T-helper 2 cell treated with Interferon-gamma antibody and Interleukin-4, amounts not matched to agents 100 ng/mL and 5 ng/mL, for 36 hours (primary cell): ENCODE results near the gene MBOAT2. TPM values are rescaled to one million over a fixed set of nuclear protein-coding genes. Genes with fewer than 3 reads are reported as not detected.
"Not testable (repeated sequence)": the region's sequence is repeated elsewhere in the genome, so short reads cannot be mapped to it uniquely, and the experiment has no call there.

Experiments
- intact Hi-C: fragments of 100-400 bp; cut with micrococcal nuclease; formaldehyde crosslinking; loops from one replicate; pipeline ENCODE4 v1.15.1; 2023
- total RNA-seq: library from RNA; stranded (reverse); gene quantifications from 2 replicates; pipeline ENCODE4 v1.2.3, GENCODE V29; 2022

The MBOAT2 gene
- total RNA-seq = 6.7 and 7.0 TPM in 2 replicates

DNA sequence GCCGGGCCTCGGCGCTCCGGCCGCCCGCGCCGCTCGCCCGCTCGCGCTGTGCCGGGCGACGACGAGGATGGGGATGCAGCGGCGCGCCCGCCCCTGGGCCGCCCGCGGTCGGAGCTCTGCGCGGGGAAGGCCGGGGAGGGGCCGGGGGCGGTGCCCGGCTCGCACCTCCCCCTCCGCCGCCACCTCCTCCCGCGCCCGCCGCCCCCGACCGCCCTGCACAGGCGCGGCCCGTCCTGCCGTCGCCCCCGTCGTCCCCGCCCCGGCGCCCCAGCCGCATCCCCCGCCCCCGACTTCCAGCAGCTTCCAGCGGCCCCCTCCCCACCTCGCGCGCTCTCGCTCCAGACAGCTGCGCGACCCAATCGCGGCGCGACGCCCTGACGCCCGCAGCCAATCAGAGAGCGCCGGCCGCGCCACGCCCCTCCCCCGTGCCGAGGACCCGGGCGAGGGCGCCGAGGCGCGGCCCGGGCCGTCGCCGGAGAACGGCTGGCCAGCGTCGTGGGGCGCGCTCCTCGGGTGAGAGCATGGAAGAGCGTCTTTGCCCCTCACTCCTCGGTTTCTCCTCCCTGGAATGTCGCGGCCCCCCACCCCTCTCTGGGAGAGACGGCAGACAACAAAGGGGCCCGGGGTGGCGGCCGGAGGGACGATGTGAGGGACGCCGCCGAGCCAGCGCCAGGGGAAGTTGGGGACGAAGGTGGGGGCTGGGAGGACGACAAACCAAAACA lies at the start of gene MBOAT2:
Gene MBOAT2, minus strand, starts transcription at position 69 of the 722 bp plus-strand sequence. CDS start 70 bp downstream, outside the sequence.
- intact Hi-C loops = loop anchor here (1.0 kb wide), 1 partner anchor 166 kb away; the partner anchor contains the start of gene KIDINS220

GRCh38 chr2:9052821-9053533 lies 49.5 kb upstream of the MBOAT2 start:
- intact Hi-C loops = no loop called here

GRCh38 chr2:9051451-9051850 lies 48.0 kb upstream of the MBOAT2 start:
- intact Hi-C loops = not testable (repeated sequence)

- intact Hi-C loops = no loop called here
These were observed 46.8 kb upstream of the MBOAT2 start for GRCh38 chr2:9050122-9050809.

DNA sequence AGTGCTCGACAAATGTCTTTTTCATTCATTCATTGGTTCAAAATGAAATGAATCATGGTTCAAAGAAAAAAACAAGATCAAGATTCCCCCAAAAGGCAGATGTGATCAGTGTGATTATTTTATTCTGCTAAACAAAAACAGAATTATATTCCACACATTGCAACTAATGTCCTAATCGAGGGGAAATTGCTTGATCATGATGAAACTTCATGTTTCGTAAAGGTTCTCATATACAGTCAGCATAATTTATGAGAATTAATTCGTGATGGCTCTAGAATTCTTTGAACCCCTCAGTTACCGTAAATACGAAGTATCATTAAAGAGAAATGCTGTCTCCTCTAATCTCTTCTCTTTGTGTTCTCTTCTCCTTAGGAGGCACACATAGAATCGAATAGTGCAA lies 42.1 kb upstream of the MBOAT2 start:
- intact Hi-C loops = no loop called here

DNA sequence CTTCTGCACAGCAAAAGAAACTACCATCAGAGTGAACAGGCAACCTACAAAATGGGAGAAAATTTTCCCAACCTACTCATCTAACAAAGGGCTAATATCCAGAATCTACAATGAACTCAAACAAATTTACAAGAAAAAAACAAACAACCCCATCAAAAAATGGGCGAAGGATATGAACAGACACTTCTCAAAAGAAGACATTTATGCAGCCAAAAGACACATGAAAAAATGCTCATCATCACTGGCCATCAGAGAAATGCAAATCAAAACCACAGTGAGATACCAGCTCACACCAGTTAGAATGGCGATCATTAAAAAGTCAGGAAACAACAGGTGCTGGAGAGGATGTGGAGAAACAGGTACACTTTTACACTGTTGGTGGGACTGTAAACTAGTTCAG lies 40.0 kb upstream of the MBOAT2 start:
- intact Hi-C loops = not testable (repeated sequence)

- intact Hi-C loops = no loop called here
These were observed 33.7 kb upstream of the MBOAT2 start for GRCh38 chr2:9037166-9037565.

- intact Hi-C loops = no loop called here
These were observed 30.1 kb upstream of the MBOAT2 start for GRCh38 chr2:9033385-9034168.

- intact Hi-C loops = no loop called here
These were observed 29.2 kb upstream of the MBOAT2 start for GRCh38 chr2:9032536-9033255.

DNA sequence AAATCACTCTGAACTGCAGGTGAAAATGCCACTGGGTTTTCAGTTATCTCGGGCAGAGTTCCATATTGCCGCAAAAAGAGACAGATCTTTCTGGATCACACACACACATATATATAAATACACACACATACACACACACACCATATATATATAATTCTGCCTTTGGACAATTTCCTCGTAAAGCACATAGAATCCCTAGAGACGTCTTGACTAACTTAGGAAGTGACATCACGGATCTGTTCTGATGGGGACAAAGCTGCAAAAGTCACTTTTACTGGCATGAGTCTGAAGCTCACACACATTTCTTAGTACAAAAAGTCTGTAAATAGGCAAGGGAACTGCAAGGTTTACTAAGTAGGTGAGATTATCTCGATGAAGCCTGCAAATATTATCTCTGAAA lies 28.6 kb upstream of the MBOAT2 start:
- intact Hi-C loops = no loop called here

DNA sequence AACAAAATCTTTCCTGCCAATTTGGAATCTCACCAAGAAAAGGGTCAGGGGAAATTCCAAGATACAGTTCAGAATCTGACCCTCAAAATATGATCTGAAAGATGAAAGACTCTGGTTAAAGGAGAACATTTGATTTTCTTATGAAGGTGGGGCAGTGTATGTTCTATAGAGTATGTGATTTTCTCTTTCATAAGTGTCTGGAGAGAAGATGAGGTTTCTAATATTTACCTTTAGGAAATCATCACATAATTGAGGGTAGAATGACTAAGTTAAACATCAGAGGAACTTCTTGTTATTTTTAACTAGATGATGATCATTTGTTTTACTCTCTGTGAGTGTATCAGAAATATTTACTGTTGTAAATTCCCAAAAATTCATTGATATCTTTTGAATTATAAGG lies 27.8 kb upstream of the MBOAT2 start:
- intact Hi-C loops = no loop called here

DNA sequence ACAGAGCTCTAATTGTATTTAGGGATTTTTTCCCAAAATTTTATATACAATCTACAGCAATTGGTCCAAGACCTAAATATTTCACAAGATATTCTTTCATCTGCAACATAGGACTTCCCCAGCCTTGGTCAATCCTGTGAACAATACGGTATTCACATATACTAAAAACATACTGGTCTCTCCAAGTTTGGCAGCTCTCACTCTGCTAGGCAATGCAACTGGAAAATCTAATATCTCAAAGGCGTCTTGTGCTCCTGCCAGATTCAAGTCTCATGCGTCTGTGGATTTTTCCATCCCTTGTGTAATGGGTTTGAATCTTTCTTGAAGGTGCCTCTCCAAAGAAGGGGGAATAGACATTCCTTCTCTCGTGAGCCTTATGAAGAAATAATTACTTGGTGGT lies 27.4 kb upstream of the MBOAT2 start:
- intact Hi-C loops = no loop called here

DNA sequence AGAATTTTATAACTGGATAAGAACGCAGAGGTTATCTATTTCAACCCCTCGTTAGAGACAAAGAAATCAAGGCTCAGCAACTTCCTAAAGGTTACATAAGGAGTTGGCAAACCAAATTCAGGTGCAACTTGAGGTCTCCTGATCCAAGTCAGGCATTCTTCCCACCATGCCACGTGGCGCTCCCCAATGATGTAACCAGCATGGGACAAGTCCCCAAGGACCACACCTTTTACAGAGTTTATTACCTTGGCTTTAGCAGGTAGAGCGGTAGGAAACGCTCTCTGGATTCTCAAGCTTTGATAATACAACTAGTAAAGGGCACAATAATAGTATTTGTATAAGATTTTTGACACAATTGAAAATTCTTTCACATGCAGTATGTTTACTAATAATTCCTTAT lies 26.7 kb upstream of the MBOAT2 start:
- intact Hi-C loops = no loop called here

- intact Hi-C loops = no loop called here
These were observed 26.2 kb upstream of the MBOAT2 start for GRCh38 chr2:9029721-9030120.

- intact Hi-C loops = no loop called here
These were observed 24.4 kb upstream of the MBOAT2 start for GRCh38 chr2:9027884-9028283.

DNA sequence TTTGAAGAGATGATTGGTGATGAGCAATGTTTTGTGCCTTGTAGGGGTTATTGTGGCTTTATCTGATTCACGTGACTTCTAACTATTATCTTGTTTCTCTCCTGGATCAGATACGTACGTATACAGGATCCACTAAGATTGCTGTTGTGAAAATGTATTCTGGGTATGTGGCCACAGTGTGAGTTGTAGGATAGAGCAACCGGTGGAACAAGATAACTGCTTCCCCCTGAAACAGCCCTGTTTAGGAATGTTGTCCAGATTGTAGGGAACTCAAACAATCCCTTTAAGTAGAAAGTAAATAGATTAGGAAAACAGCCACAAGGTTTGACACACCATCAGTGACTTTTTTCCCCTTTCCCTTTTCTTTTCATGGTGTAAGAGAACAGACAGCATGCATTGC lies 22.3 kb upstream of the MBOAT2 start:
- intact Hi-C loops = no loop called here

DNA sequence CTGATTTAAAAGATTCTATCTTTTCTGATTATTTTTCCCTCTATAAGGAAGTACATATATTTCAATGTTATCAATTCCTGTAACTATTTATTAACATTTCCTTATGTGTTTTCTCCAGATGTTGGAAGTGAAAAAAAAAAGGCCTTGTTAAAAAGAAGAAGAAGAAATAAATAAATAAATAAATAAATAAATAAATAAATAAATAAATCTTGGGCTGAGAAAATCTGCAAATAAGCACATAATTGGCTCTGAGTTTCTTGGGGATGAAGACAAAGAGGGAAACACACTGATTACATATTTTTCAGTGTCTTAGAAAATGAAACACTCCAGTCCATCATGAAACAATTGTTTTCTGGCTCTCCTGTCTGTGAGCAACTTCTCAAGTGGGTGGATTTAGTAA lies 21.1 kb upstream of the MBOAT2 start:
- intact Hi-C loops = no loop called here

DNA sequence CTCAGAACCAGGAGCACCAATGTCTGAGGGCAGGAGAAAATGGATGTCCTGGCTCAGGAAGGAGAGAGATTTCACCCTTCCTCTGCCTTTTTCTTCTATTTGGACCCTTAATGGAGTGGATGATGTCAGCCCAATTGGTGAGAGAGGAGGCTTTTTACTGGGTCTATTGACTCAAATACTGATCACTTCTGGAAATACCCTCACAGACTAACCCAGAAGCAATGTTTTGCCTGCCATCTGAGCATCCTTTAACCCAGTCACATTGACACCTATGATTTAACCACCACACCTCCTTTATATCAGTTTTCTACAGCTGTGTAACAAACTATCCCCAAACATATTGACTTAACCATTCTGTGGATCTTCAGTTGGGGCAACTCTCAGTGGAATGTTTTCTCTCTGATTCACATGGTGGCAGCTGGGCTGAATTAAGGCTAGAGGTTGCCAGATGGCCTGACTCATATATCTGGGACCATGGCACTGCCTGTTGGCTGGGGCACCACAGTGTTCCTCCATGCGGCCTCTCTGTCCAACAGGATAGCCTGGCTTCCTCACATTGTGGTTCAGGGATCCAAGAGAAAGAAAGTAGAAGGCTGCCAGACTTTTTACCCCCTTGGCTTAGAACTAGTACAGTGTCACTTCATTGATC lies 18.2 kb upstream of the MBOAT2 start:
- intact Hi-C loops = no loop called here

DNA sequence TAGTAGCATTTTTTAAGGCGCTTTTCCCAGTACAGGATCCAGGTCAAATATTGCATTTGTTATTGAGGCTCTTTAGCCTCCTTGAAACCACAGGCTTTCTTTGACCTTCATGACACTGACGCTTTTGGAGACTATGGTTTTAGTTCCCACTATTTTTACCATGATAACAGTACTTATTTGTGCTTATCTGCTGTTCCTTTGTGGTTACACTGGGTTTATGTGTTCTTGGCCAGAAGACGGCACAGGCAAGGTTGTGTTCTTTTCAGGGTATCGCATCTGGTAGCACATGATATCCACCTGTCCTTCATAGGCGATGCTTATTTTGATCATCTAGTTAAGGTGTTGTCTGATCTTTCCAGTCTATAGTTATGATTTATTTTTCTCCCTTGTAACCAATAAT lies 16.8 kb upstream of the MBOAT2 start:
- intact Hi-C loops = no loop called here

DNA sequence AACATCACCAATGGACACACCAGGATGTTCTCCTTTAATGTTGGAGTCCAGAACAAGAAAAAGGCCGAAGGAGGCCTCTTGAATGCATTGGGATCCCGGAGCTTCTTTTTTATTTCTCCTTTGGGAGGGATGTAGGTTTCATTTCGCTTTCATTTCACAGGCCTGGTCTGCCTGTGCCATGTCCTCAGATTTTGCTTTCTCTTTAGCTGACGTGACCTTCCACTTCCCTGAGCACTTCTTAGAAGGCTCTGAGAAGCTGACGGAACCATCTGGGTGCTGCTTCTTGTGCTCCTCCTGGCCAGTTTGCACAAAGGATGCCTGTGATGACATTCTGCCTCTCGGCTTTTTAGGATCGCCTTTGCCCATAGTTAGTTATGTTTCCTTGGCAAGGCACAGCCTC lies 15.1 kb upstream of the MBOAT2 start:
- intact Hi-C loops = no loop called here
